COLO829 (cell line): ENCODE measurements around the gene LASP1NB.
"Not testable (repeated sequence)": the region's sequence is repeated elsewhere in the genome, so short reads cannot be mapped to it uniquely, and the experiment has no call there.

Experiments used
- DNase-seq: peaks from one replicate; pipeline ENCODE4 v3.0.0; 2012; ENCODE audit warnings: low spot score

LASP1NB gene

DNA sequence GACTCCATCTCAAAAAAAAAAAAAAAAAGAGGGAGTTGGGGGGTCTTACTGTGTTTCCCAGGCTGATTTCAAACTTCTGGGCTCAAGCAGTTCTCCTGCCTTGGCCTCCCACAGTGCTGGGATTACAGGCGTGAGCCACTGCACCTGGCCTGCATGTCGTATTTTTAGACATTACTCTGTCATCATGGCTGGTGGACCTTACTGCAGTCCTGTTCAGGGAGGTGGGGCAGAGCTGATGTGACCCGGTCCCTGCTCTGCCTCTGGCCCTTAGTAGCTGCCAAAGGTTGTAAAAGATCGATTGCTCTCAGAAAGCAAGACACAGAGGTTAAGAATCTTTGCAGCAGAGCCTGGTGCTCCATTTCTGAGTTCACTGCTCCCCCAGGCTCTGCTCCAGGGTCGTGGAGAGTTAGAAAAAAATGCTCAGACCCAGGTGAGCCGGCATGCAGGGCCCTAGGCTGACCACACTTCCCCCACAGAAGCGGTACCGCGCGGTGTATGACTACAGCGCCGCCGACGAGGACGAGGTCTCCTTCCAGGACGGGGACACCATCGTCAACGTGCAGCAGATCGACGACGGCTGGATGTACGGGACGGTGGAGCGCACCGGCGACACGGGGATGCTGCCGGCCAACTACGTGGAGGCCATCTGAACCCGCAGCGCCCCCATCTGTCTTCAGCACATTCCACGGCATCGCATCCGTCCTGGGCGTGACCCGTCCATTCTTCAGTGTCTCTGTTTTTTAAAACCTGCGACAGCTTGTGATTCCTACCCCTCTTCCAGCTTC, 7.1 kb upstream of the LASP1NB start:
- DNase-seq, result no peak

DNA sequence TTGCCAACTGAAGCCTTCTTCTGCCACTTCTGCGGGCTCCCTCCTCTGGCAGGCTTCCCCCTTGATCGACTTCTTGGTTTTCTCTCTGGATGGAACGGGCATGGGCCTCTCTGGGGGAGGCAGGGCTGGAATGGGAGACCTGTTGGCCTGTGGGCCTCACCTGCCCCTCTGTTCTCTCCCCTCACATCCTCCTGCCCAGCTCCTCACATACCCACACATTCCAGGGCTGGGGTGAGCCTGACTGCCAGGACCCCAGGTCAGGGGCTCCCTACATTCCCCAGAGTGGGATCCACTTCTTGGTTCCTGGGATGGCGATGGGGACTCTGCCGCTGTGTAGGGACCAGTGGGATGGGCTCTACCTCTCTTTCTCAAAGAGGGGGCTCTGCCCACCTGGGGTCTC, 6.5 kb upstream of the LASP1NB start:
- no peak for DNase-seq

DNA sequence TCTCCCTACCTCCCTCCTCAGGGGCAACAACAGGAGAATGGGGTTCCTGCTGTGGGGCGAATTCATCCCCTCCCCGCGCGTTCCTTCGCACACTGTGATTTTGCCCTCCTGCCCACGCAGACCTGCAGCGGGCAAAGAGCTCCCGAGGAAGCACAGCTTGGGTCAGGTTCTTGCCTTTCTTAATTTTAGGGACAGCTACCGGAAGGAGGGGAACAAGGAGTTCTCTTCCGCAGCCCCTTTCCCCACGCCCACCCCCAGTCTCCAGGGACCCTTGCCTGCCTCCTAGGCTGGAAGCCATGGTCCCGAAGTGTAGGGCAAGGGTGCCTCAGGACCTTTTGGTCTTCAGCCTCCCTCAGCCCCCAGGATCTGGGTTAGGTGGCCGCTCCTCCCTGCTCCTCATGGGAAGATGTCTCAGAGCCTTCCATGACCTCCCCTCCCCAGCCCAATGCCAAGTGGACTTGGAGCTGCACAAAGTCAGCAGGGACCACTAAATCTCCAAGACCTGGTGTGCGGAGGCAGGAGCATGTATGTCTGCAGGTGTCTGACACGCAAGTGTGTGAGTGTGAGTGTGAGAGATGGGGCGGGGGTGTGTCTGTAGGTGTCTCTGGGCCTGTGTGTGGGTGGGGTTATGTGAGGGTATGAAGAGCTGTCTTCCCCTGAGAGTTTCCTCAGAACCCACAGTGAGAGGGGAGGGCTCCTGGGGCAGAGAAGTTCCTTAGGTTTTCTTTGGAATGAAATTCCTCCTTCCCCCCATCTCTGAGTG, 5.9 kb upstream of the LASP1NB start:
- DNase-seq, result no peak

DNA sequence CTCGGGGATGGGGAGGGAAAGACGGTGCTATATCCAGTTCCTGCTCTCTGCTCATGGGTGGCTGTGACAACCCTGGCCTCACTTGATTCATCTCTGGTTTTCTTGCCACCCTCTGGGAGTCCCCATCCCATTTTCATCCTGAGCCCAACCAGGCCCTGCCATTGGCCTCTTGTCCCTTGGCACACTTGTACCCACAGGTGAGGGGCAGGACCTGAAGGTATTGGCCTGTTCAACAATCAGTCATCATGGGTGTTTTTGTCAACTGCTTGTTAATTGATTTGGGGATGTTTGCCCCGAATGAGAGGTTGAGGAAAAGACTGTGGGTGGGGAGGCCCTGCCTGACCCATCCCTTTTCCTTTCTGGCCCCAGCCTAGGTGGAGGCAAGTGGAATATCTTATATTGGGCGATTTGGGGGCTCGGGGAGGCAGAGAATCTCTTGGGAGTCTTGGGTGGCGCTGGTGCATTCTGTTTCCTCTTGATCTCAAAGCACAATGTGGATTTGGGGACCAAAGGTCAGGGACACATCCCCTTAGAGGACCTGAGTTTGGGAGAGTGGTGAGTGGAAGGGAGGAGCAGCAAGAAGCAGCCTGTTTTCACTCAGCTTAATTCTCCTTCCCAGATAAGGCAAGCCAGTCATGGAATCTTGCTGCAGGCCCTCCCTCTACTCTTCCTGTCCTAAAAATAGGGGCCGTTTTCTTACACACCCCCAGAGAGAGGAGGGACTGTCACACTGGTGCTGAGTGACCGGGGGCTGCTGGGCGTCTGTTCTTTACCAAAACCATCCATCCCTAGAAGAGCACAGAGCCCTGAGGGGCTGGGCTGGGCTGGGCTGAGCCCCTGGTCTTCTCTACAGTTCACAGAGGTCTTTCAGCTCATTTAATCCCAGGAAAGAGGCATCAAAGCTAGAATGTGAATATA, 4.8 kb upstream of the LASP1NB start:
- no peak for DNase-seq

DNA sequence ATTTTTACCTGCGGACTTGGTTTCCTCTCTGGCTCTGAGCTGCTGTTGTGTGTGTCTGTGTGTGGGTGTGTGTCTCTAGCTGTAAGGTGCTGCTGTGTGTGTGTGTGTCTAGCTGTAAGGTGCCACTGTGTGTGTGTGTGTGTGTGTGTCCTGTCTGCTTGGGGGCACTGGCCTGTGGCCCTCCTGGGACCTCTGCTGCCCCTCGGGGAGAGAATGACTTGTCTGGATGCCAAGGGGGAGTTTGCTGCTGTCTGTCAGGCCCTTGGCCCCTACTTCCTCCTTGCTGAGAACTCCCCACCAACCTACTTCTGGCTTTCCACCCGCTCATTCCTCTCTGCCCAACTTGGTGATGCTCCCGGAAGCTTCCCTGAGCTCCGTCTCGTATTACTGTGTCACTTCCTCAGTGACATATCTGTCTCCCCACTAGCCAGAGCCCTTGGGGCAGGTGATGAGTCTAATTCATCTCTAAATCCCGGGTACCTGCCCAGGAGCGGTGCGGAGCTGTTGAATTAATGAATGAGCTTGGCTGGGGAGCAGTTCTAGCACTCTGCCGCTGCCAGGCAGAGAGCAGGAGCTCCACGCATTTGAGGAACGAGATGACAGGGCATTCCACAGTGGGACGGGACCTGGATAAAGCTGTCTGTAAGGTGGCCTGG, 3.5 kb upstream of the LASP1NB start:
- no peak for DNase-seq

DNA sequence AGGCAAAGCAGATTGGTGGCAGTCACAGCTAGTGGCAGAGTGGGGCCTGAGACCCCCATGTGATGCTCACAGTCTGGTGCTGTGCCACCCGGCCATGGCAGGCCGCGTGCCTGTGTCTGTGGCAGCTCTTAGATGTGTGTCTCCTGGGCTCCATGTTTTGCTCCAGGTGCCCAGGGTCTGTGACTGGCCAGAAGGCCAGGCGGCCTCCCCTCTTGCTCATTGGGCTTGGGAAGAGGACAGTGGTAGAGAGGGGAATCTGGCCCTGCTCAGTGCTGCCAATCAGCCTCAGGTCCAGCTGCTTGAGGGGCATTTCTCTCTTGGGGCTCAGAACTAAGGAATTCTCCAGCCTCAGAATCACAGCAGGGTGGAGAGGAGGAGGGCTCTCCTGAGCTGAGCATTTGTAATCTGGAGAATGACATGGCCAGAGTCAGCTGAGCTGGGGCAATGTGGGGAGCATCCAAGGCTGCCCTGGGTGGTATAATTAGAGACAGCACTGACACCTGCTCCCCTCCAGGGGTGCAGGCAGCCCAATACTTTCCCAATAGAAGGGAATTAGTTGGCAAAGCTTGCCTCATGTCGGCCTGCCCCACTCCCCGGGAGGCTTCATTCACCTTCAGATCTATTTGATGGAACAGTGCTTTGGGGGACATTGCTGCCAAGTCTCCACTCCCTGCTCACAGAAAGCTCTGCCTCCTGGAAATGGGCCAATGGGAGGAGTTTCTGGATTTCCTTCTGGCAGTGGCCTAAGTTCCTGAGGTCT, 2.7 kb upstream of the LASP1NB start:
- DNase-seq, result no peak

DNA sequence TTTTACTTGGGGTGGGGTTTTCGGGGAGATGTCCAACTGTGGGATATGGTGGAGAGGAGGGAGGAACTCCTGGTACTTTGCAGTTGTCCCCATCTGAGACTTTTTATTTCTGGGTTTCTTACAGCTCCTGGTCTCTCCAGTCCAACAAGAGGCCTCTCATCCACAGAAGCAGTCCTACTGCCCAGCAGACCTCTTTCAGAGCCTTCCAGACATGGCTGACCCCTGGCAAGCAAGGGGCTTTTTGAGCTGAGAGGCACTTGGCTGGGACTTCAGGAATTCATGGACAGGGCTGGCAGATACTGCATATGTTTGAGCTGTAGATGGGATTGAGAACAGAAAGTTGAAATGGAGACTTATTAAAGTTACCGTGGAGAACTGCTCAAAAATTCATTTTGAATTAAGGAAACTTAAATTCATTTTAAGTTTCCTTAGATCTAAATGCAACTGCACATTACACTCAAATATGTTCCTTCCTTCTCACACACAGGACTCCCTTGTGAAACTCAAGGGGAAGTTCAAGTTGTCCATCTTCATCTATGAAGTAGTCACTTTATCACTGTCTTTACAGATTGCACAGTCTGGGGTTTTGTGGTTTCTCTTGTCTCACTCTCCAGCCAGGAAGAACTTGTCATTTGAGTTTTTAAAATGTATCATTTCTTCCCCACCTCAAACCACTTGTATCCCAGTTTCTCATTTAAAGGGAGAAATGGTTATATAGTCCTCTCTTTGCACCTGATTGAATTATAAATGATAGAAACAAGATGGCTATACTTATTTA, 1.1 kb downstream of the LASP1NB start:
- DNase-seq, result no peak

DNA sequence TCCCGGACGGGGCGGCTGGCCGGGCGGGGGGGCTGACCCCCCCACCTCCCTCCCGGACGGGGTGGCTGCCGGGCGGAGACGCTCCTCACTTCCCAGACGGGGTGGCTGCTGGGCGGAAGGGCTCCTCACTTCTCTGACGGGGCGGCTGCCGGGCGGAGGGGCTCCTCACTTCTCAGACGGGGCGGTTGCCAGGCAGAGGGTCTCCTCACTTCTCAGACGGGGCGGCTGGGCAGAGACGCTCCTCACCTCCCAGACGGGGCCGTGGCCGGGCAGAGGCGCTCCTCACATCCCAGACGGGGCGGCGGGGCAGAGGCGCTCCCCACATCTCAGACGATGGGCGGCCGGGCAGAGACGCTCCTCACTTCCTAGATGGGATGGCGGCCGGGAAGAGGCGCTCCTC, 5.4 kb downstream of the LASP1NB start:
- DNase-seq, result not testable (repeated sequence)

DNA sequence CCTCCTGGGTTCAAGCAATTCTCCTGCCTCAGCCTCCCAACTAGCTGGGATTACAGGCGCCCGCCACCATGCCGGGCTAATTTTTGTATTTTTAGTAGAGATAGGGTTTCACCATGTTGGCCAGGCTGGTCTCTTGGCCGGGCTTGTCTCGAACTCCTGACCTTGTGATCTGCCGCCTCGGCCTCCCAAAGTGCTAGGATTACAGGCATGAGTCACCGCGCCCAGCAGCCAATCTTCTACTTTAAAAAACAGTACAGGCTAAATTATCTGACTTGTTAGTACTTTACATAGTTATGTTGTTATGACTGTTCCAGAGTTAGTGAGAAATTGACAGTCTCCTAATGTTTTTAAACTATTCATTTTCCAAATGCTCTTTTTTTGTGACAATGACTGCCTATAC, 8.5 kb downstream of the LASP1NB start:
- DNase-seq, result not testable (repeated sequence)

DNA sequence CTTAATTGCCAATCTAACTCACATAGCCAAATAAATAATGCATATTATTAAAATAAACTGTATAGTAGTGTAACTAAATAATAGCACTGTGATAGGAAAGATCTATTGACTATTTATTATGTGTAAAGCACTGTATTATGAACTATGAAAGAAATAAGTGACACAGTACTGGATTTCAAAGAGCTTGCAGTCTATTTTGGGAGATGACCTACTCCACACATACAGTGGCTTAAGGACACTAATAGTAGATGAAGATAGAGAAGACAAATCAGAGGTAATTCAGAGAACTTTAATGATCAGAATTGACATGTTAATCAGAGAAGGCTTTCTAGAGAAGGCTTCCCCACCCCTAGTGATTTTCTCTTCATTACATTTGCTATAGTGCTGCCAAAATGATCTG, 14.6 kb downstream of the LASP1NB start:
- no peak for DNase-seq

DNA sequence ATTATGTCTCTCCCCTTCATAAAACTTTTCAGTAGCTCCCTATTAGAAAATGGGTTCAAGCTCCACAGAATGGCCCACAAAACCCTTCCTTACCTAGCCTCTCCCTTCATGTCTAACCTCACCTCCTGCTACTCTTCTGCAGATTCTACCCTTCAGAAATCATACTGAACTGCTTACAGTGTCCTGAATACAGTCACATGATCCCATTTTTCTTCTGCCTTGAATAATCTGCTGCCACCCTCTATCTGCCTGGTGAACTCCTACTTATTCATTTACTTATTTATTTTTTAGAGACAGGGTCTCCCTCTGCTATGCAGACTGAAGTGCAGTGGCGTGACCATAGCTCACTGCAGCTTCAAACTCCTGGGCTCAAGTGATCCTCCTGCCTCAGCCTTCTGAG, 15.0 kb downstream of the LASP1NB start:
- no peak for DNase-seq

DNA sequence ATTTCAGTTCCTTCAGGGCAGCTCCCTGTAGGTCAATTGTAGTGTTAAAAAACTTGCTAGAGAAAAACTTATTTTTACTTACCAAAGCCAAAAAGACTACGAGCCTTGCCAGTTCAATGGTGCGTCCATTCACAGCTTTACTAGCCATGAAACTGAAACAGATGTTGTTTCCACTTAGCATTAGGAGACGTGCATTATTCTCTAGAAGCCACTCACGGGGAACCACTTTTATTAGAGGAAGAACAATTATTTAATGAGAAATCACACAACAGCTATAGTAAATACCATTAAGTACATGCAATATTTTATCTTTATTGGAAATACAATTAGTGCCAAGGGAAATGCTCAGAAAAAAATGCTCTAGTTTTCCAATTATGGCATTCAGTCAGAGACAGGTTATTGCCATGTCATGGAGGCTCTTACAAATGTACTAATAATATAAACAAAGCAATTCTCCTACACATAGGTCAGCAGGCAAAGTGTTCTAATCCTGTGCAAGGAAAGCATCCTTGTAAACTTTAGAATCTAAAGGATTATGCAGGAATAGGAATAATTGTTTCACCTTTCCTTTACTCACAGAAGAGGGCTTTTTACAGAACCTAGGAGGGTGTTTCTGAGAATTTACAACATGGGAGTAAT, 17.4 kb downstream of the LASP1NB start:
- DNase-seq, result no peak

DNA sequence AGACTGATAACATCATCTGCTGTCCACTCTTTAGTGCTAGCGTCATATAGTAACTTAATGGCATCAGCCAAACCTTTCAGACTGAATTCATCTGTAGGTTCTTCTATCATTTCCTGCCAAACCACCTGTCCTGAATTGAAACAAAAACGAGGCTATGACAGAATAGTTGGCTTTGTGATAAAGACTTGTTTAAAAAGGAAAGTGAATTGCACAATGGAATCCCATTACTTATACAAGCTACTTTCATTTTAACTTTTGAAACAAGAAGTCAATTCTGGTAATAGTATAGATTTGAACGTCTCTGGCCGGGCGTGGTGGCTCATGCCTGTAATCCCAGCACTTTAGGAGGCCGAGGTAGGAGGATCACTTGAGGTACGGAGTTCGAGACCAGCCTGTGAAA, 18.2 kb downstream of the LASP1NB start:
- no peak for DNase-seq

DNA sequence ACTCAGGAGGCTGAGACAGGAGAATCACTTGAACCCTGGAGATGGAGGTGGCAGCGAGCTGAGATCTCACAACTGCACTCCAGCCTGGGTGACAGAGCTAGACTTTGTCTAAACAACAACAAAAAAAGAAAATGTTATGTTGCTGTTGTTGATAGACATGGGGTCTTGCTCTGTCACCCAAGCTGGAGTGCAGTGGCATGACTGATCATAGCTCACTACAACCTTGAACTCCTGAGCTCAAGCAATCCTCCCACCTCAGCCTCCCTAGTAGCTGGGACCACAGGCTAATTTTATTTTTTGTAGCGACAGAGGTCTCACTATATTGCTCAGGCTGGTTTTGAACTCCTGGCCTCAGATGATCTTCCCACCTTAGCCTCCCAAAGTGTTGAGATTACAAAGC, 21.8 kb downstream of the LASP1NB start:
- no peak for DNase-seq

DNA sequence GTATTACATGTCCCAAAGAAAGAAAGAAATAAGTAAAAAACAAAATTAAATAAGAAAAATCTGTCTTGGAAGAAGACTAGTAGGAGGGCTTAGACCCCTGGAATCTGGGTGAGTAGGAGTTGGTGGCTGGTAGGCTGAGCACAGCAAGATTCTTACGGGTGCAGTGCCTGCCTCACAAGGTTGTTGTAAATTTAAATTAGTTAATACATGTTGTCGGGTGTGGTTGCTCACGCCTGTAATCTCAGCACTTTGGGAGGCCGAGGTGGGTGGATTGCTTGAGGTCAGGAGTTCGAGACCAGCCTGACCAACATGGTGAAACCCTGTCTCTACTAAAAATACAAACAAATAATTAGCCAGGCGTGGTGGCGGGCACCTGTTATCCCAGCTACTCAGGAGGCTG, 28.4 kb downstream of the LASP1NB start:
- DNase-seq, result not testable (repeated sequence)

DNA sequence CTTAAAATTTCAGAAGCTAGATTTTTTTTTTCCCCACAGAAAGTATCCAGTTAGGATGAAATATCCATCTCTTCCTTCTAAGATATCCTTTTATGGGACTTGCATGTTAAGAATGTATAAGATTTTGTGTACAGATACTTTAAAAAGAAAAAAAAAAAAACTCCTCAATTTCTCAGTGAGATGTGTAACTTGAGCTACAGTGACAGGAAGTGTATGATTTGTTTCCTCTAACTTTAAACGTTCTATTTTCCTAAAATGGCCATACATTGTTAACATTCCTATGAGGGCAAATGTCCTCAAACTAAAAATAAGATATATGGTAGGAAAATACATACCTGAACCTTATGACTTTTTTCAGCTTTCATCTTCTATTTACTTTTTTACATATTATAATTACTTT, 32.9 kb downstream of the LASP1NB start:
- DNase-seq, result no peak

DNA sequence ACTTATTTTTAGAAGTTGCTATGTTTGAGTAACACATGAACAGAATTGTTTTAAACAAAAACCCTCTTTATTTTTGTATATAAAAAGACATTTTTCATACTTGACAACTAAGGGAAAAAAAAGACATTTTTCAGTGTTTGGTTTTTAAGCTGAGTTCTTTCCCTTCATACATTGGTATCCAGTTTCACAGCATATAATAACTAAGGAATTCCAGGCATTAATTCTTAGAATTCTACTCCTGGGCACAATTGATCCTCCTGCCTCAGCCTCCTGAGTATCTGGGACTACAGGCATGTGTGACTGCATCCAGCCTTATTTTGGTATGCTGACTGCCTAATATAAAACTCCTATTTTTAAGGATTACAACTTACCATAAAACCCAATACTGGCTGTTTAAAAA, 33.3 kb downstream of the LASP1NB start:
- no peak for DNase-seq

DNA sequence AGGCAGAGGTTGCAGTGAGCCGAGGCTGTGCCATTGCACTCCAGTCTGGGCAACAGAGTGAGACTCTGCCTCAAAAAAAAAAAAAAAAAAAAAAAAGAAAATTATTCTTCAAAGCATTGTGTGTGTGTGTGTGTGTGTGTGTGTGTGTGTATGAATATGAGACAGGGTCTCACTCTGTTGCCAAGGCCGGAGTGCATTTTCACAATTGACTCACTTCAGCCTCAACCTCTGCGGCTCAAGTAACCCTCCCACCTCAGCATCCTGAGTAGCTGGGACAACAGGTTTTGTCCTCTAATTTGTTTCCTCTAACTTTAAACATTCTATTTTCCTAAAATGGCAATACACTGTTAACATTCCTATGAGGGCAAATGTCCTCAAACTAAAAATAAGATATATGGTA, 34.1 kb downstream of the LASP1NB start:
- DNase-seq, result no peak

DNA sequence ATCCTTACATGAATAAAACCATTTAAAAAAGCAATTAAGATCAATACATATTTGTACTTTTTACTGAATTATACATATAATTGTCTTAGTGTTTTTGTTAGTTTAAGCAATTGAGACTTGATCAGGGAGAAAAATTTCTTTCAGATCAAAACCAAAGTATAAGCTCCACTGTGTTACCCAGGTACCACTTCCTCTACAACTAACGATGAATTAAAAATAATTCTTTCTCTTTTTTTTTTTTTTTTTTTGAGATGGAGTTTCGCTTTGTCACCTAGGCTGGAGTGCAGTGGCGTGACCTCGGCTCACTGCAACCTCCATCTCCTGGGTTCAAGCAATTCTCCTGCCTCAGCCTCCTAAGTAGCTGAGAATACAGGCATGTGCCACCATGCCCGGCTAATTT, 35.0 kb downstream of the LASP1NB start:
- no peak for DNase-seq

DNA sequence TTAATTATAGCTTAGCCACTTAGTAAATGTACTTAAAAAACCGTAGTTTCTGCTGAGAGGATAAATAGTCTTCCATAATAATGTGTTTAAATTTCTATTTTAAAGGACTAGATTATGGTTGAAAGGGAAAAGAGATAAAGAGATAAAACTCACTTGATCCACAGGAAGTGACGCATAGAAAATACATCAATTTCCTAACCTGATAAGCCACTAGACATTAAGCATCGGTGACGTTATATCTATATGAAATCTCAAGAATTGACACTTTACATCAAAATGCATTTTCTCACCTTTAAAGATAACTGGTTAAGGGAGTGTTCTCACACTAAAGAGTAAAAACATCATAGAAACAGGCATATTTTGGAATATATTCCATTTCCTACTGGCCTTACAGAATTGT, 36.0 kb downstream of the LASP1NB start:
- no peak for DNase-seq
